SK-N-SH treated with all-trans-retinoic acid at 6 μM for 48 hours (cell line): ENCODE measurements around the gene CNNM3.

ENCODE experiments used
- BACH2 ChIP-seq: fragments of 250-450 bp; sonication (Bioruptor Pico); IDR thresholded peaks from 2 replicates; pipeline ENCODE4 v1.9.0; 2021; ENCODE audit warnings: mild to moderate bottlenecking, borderline replicate concordance
- CSDC2 ChIP-seq: fragments of 250-450 bp; sonication (Bioruptor Pico); IDR thresholded peaks from 2 replicates; pipeline ENCODE4 v1.5.0; 2020; ENCODE audit warnings: mild to moderate bottlenecking, moderate library complexity
- GLIS3 ChIP-seq: fragments of 250-450 bp; sonication (Bioruptor Pico); IDR thresholded peaks from 2 replicates; pipeline ENCODE4 v1.5.0; 2020; ENCODE audit warnings: mild to moderate bottlenecking, moderate library complexity
- TOX ChIP-seq: fragments of 250-450 bp; sonication (Bioruptor Pico); IDR thresholded peaks from 2 replicates; pipeline ENCODE4 v1.8.0; 2021; ENCODE audit warnings: mild to moderate bottlenecking, moderate library complexity, borderline replicate concordance
- ZNF565 ChIP-seq: fragments of 450-650 bp; formaldehyde crosslinking; conservative IDR thresholded peaks from 2 replicates; pipeline ENCODE4 v1.5.0; 2020; ENCODE audit warnings: low read depth, mild to moderate bottlenecking, moderate library complexity
- TF ChIP-seq, protein P1 (sequence below): fragments of 250-450 bp; sonication (Bioruptor Pico); IDR thresholded peaks from 2 replicates; pipeline ENCODE4 v1.5.0; 2020; ENCODE audit warnings: mild to moderate bottlenecking, moderate library complexity

DNA sequence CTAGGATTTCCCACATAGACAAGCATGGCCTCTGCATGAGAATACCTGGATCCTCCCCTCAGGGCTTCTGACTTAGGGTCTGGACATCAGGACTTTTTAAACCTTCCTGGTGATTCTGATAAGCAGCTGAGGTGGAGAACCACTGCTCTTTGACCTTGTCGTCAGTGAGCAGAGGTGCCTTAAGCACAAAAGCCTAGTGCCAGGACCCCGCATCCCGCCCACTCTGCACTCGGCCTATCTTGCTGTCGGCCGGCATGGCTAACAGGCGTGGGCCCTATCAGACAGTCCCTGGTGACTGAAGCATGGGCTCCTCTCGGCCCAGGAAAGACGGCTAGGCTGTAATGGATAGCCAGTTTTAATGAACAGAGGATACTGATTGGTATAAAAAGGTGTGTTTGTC, 21.5 kb downstream of the CNNM3 start:
- TF ChIP-seq CSDC2 (CRISPR knock-in tag) (no peak), GLIS3 (CRISPR knock-in tag) (no peak), BACH2 (no peak), ZNF565 (no peak), TOX (CRISPR knock-in tag) (no peak)
- TF ChIP-seq, protein P1, sequence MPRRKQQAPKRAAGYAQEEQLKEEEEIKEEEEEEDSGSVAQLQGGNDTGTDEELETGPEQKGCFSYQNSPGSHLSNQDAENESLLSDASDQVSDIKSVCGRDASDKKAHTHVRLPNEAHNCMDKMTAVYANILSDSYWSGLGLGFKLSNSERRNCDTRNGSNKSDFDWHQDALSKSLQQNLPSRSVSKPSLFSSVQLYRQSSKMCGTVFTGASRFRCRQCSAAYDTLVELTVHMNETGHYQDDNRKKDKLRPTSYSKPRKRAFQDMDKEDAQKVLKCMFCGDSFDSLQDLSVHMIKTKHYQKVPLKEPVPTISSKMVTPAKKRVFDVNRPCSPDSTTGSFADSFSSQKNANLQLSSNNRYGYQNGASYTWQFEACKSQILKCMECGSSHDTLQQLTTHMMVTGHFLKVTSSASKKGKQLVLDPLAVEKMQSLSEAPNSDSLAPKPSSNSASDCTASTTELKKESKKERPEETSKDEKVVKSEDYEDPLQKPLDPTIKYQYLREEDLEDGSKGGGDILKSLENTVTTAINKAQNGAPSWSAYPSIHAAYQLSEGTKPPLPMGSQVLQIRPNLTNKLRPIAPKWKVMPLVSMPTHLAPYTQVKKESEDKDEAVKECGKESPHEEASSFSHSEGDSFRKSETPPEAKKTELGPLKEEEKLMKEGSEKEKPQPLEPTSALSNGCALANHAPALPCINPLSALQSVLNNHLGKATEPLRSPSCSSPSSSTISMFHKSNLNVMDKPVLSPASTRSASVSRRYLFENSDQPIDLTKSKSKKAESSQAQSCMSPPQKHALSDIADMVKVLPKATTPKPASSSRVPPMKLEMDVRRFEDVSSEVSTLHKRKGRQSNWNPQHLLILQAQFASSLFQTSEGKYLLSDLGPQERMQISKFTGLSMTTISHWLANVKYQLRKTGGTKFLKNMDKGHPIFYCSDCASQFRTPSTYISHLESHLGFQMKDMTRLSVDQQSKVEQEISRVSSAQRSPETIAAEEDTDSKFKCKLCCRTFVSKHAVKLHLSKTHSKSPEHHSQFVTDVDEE (CRISPR knock-in tag), result no peak
